Type B pancreatic cell (in vitro differentiated cells): ENCODE results near the gene DDX49. TPM values are rescaled to one million over a fixed set of nuclear protein-coding genes. Genes with fewer than 3 reads are reported as not detected.

Experiments
- DNase-seq: peaks from one replicate; pipeline ENCODE4 v3.0.0; 2021; ENCODE audit warnings: mixed read lengths; ENCODE audit not compliant: unreplicated experiment; ENCODE audit errors: extremely low spot score
- H3K27ac Mint-ChIP-seq: 2 replicates; pipeline ENCODE4 v1.8.0; 2021; ENCODE audit warnings: mild to moderate bottlenecking, mixed read lengths
- H3K27me3 Mint-ChIP-seq: 2 replicates; pipeline ENCODE4 v1.8.0; 2021; ENCODE audit warnings: mixed read lengths
- H3K36me3 Mint-ChIP-seq: 2 replicates; pipeline ENCODE4 v1.8.0; 2021; ENCODE audit warnings: mixed read lengths
- H3K4me1 Mint-ChIP-seq: one replicate; pipeline ENCODE4 v1.8.0; 2021; ENCODE audit warnings: mixed read lengths; ENCODE audit not compliant: unreplicated experiment
- H3K4me3 Mint-ChIP-seq: 2 replicates; pipeline ENCODE4 v1.8.0; 2021; ENCODE audit warnings: mild to moderate bottlenecking, mixed read lengths
- H3K9me3 Mint-ChIP-seq: 2 replicates; pipeline ENCODE4 v1.8.0; 2021; ENCODE audit warnings: mixed read lengths
- total RNA-seq: library from RNA; stranded (reverse); gene quantifications from 2 replicates; pipeline ENCODE4 v1.2.1, GENCODE V29; 2021; ENCODE audit warnings: low replicate concordance
- TF ChIP-seq, protein P1 (sequence below): fragments of 200-600 bp; sonication (generic); conservative IDR thresholded peaks from 2 replicates; pipeline ENCODE4 v1.5.0; 2021; ENCODE audit warnings: antibody characterized with exemption, mild to moderate bottlenecking

The DDX49 gene
- total RNA-seq, 1 donor from 2014 or later = 58.3 TPM

DNA sequence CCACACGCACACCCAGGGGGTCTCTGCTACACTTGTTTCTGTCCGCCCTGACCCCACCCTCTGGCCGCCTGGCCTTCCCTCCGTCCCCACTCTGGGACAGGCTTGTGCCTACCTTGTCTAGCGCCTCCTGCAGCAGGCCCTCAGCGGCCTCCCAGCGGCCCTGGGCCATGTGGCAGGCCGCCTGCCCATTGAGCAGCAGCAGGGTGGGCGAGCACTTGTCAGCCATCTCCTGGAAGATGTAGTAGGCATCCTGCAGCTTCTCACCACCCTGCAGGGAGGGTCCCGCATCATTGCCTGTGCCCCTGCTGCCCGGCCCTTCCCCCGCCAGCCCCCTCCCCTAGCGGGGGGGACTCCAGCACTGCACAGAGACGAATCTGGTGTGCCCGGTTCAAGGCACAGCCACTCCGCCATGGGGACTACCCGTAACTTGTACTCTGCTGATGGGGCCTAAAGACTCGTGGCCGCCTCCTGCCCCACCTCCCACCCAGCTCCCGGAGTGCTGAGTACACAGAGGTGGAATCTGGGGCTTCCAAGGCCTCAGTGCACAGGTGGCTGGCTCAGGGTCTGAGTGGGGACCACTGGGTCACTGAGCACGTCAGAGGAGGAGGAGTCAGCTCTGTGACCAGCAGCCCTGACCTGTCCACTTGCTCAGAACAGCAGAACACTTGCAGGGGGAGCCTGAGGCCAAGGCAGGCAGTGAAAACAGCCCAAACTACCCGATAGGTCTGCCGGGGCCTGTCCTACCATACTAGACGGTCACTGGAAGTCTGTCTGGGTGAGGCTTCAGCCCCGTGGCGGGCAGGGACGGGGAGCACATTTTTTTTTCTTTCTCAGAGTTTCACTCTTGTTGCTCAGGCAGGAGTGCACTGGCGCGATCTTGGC, 16.1 kb upstream of the DDX49 start:
- peak; percentile 68 for DNase-seq
- no peak overlapping the region for H3K4me3 Mint-ChIP-seq

DNA sequence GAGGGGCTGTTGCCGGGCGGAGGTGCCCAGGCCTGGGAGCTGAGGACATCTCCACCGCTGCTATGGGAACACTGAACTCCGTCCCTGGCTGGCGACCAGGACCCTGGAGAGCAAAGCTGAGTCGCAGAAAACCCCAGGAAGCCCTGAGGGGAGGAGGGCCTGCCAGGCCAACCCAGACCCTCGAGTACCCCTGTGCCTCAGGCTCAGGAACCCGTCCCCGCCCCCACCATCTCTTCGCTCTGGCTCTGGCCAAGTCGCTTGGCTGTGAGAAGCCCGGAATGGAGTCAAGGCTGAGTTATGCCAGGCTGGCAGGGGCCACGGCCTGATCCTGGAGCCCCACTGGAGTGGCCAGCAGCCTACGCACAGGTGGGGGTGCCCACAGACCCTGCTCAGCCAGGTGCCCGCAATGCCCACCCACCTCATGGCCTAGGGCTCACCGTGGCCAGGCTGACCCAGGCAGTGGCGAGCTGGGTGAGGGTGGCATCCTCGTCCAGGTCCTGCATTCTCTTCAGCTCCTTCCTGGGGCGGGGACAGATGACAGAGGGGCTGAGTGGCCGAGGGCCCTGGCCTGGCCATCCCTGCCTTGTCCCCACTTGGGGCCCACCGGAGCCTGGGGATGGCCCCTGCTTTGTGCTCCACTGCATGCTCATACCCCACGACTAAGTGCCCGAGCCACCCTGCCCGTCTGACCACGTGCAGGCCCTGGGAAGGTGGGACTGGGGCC, 15.0 kb upstream of the DDX49 start:
- H3K36me3 Mint-ChIP-seq = no peaks in the 10 kb centered on the region
- H3K9me3 Mint-ChIP-seq = no peaks in the 10 kb centered on the region
- no peaks in the 10 kb centered on the region for H3K27me3 Mint-ChIP-seq
- TF ChIP-seq, protein P1, sequence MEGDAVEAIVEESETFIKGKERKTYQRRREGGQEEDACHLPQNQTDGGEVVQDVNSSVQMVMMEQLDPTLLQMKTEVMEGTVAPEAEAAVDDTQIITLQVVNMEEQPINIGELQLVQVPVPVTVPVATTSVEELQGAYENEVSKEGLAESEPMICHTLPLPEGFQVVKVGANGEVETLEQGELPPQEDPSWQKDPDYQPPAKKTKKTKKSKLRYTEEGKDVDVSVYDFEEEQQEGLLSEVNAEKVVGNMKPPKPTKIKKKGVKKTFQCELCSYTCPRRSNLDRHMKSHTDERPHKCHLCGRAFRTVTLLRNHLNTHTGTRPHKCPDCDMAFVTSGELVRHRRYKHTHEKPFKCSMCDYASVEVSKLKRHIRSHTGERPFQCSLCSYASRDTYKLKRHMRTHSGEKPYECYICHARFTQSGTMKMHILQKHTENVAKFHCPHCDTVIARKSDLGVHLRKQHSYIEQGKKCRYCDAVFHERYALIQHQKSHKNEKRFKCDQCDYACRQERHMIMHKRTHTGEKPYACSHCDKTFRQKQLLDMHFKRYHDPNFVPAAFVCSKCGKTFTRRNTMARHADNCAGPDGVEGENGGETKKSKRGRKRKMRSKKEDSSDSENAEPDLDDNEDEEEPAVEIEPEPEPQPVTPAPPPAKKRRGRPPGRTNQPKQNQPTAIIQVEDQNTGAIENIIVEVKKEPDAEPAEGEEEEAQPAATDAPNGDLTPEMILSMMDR = no peak
- H3K27ac Mint-ChIP-seq = no peak overlapping the region
- no peaks in the 10 kb centered on the region for H3K4me1 Mint-ChIP-seq
- no peak for DNase-seq
- no peak overlapping the region for H3K4me3 Mint-ChIP-seq

More for the DNA sequence above, 16.1 kb upstream of the DDX49 start:
- TF ChIP-seq, protein P1 = no peak
- no peaks in the 10 kb centered on the region for H3K4me1 Mint-ChIP-seq
- no peaks in the 10 kb centered on the region for H3K36me3 Mint-ChIP-seq
- H3K9me3 Mint-ChIP-seq = no peaks in the 10 kb centered on the region
- H3K27ac Mint-ChIP-seq = no peak overlapping the region
- no peaks in the 10 kb centered on the region for H3K27me3 Mint-ChIP-seq

DNA sequence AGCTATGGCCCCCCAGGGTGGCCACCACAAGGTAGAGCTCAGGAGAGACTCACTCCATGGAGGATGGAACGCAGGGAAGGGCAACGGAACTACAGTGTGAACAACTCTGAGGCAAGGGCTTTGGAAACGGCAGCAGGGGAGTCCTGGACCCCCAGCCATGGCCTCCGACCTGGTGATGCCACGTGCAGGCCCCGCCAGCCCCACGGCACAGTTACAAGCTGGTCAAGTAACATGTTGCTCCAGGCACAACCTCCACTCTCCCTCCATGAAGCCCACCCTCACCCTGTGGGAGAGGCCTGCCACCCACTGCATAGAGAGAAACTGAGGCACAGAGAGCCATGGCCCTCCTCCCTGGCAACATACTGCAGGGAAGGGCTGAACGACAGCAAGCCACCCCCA, 14.5 kb upstream of the DDX49 start:
- no peaks in the 10 kb centered on the region for H3K27me3 Mint-ChIP-seq
- no peak overlapping the region for H3K4me3 Mint-ChIP-seq
- TF ChIP-seq, protein P1 = no peak
- no peaks in the 10 kb centered on the region for H3K36me3 Mint-ChIP-seq
- no peaks in the 10 kb centered on the region for H3K4me1 Mint-ChIP-seq
- no peak overlapping the region for H3K27ac Mint-ChIP-seq
- DNase-seq = no peak
- H3K9me3 Mint-ChIP-seq = no peaks in the 10 kb centered on the region

DNA sequence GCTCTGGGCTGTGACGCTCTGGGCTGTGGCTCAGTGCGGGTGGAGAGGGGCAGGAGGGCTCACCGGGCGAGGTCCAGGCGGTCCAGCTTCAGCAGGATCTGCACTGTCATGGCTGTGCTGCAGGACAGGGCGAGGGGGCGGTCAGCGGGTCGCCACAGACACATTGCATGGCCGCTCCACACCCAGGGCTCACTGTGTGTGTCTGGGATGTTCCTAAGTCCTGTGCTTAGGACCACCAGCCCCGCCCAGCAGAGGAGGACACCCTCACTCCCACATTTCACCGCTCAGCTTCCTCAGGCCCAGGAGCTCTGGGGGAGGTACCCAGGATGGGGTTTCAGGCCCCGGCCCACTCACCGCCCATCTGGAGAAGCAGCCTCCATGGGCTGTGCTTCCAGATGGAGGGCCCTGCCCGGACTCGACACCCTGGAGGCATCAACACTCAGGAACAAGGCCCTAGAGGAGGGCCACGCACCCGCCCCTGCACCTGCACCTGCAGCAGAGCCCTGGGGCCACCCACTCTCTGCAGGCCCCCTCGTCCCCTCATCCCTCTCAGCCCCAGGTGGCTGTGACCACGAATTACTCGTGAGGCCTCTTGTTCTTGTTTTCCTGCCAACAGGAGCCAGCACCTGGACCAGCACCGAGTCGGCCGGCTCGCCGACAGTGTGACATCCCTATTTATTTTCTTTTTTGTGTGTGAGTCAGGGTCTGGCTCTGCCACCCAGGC, 13.8 kb upstream of the DDX49 start:
- Mint-ChIP-seq H3K36me3 (no peaks in the 10 kb centered on the region), H3K9me3 (no peaks in the 10 kb centered on the region), H3K27ac (no peak overlapping the region), H3K4me1 (no peaks in the 10 kb centered on the region), H3K4me3 (no peak overlapping the region), H3K27me3 (no peaks in the 10 kb centered on the region)
- no peak for DNase-seq
- TF ChIP-seq, protein P1 = no peak

DNA sequence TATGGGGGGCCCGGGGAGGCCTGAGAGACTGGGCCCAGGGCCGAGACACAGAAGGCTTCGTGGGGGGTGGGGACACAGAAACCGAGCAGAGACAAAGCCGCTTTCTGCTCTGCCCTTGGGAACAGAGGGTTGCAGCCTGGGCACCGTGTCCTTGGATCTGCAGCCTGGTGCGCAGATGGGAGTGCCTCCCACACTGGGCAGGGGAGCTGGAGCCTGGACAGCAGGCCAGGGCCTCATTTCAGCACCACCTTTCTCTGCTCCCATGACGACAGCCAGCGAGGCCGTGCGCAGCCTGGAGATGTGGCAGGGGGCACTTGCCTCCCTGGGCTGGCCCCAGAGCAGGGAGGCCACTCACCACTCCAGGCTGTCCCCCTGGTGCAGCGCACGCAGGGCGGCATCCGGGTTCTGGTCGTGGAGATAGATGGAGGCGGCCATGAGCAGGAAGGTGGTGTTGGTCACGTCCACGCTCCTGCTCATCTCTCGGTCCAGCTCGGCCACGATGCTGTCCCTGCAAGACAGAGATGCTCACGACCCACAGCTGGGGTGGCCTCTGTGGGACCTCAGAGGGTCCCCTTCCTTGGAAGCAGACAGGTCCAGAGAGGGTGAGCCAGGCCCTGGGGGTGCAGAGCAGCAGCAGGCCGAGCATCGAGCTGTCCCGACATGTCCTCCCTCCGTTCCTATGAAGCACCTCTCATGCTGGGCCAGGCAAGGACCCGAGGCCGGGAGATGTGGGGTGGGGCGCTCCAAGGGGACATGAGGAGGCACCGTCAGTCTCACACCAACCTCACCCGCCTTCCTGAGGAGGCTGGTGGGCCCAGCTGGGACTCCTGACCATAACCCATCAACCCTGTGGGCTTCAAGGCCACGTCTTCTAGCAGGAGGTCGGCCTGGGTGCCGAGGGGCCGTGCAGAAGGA, 12.7 kb upstream of the DDX49 start:
- Mint-ChIP-seq H3K27me3 (no peaks in the 10 kb centered on the region), H3K27ac (no peak overlapping the region), H3K4me3 (no peak overlapping the region), H3K36me3 (no peaks in the 10 kb centered on the region), H3K9me3 (no peaks in the 10 kb centered on the region), H3K4me1 (no peaks in the 10 kb centered on the region)
- TF ChIP-seq, protein P1 = no peak
- peak; percentile 67 for DNase-seq
